ENCODE results near the gene IP6K3.

DNA sequence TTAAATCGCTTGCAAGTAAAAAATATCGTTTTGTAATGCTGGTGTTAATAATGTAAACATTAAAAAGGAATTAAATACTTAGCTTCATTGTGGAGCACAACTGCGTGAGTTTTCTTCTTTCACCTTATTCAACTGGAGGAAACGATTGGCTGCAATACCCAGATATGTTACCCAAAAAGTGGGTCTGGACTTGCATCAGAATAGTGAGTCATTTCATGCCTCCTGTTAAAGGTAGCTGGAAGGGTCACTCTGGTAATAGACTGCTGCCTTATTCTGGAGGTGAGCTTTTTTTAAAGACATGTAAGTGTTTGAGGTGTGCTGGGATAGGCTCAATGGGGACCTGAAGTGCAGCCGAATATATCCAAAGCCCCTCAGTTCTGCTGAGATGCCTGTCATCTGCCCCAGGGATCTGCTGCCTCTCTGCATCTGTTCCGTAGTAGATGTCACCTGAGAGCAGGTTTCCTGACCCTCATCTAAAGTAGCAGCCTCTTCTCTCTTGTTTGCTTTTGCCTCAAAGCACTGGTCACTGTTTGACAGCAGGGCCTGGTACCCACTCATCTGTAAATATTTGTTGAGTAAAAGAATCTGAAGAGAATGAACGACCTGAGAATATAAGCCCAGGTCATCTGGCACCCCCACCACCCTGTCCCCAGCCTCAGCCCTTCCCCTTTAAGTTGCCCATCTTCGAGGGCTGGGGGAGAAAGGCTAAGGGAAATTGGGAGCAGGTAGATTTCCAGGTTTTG is 29.6 kb downstream of the IP6K3 start:
- TF ChIP-seq, protein P1, sequence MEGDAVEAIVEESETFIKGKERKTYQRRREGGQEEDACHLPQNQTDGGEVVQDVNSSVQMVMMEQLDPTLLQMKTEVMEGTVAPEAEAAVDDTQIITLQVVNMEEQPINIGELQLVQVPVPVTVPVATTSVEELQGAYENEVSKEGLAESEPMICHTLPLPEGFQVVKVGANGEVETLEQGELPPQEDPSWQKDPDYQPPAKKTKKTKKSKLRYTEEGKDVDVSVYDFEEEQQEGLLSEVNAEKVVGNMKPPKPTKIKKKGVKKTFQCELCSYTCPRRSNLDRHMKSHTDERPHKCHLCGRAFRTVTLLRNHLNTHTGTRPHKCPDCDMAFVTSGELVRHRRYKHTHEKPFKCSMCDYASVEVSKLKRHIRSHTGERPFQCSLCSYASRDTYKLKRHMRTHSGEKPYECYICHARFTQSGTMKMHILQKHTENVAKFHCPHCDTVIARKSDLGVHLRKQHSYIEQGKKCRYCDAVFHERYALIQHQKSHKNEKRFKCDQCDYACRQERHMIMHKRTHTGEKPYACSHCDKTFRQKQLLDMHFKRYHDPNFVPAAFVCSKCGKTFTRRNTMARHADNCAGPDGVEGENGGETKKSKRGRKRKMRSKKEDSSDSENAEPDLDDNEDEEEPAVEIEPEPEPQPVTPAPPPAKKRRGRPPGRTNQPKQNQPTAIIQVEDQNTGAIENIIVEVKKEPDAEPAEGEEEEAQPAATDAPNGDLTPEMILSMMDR (IDR thresholded peaks at IDR 0.05): no peak
- no peak for TF ChIP-seq POLR2A (IDR thresholded peaks at IDR 0.05)
